Measurements from ENCODE around the gene CCDC88C. TPM values are rescaled to one million over a fixed set of nuclear protein-coding genes. Genes with fewer than 3 reads are reported as not detected.
A peak's percentile ranks its signal among the peaks of the same experiment; 100 is the strongest.

The CCDC88C gene
- polyA plus RNA-seq, 3 donors from 2014 or later: 19.5 to 58.2 (median 21.2) TPM

DNA sequence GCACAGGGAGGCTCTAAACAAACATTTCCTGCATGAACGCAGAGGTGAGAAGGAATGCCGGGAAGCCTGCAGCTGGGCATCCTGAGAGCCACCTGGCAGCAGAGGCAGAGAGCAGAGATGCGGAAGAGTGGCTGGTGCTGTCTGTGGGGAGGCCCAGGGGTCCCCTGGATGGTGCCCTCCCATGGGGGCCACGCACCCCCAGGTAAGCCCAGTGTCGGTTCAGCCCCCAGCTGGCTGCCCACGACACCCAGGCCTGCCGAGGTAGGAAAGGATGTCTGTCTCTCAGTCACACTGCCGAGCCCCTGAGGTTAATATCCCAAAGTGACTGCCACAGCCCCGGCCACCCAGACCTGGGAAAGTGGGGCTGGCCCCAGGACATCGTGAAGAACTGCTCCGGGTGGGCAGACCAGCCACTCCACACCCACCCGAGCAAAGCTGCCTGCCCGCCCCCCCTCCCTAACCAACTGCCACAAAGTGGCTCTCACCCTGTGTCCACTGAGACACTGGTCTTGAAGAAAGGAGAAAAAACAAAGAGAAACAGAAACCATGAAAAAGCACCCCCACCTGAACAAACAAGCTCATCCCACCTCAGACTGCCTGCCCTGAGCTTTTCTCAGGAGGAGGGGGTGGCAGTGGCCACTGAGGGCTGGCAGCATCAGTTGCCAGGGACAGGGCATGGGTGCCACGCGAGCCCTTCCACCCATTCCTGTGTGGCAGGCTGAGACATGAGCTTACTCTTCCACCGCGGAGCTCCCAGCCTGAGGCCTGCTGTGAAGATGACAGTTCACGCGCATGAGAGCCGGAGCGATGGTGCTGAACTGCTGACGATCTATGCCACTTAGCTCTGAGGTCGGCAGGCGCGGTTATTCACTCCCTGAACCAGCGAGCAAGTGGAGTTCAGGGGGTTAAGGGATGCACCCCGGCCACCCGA lies 40.8 kb downstream of the CCDC88C start:
- H3K27me3 Mint-ChIP-seq (ENCODE audit: low read depth in 3 of 3): peaks cover 2 to 23% (median 15%) of the 10 kb centered on the region in 3 donors
- peaks cover 0 to 6% (median 0%) of the 10 kb centered on the region in 3 donors for H3K36me3 Mint-ChIP-seq
- DNase-seq: peak; percentile 70 to 75 (median 73)
- peaks cover 99 to 100% of the 10 kb centered on the region in 2 donors for H3K4me1 Mint-ChIP-seq
- H3K27ac Mint-ChIP-seq: peak overlapping the region; percentile 97 to 99 (median 98)
- H3K9me3 Mint-ChIP-seq: no peaks in the 10 kb centered on the region
- peak overlapping the region; percentile 72 to 92 (median 84) for H3K4me3 Mint-ChIP-seq

DNA sequence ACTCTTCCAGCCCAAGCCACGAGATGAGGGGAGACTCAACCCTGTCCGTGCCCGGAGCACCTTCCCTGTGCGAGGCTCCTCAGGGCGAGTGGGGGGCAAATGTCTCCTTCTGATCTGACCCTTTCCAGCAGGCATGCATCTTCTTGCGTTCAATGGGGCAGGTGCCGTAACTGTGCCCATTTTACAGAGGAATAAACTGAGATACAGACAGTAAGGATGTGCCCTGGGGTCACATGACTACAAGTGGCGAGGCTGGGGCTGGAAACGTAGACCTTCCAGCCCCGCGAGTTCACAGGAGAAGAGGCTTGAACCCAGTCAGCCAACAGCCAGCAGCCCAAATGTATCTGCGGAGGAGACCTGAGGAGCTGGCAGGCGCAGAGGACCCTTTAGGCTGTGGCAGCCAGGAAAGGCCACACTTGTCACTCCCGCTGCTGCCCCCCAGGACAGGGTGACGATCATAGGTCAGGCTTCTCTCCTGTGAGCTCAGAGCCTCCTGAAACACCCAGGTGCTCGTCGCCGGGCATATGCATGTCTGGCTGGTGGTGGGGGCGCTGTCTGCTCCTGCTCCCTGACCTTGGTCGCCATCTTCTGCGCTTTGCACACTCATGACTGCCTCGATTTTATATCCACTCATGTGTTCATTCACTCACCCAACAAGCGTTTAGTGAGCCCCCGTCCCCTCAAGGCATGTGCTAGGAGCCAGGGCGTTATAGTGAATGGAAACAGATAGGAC lies 41.7 kb downstream of the CCDC88C start:
- Mint-ChIP-seq H3K9me3 (no peaks in the 10 kb centered on the region), H3K27ac (peak overlapping the region; percentile 97 to 99 (median 98)), H3K4me1 (peaks cover 99 to 100% of the 10 kb centered on the region in 2 donors), H3K36me3 (peaks cover 0 to 4% (median 0%) of the 10 kb centered on the region in 3 donors), H3K27me3 (ENCODE audit: low read depth in 3 of 3) (peaks cover 2 to 22% (median 15%) of the 10 kb centered on the region in 3 donors), H3K4me3 (peak overlapping the region; percentile 72 to 92 (median 84))
- DNase-seq: no peak

DNA sequence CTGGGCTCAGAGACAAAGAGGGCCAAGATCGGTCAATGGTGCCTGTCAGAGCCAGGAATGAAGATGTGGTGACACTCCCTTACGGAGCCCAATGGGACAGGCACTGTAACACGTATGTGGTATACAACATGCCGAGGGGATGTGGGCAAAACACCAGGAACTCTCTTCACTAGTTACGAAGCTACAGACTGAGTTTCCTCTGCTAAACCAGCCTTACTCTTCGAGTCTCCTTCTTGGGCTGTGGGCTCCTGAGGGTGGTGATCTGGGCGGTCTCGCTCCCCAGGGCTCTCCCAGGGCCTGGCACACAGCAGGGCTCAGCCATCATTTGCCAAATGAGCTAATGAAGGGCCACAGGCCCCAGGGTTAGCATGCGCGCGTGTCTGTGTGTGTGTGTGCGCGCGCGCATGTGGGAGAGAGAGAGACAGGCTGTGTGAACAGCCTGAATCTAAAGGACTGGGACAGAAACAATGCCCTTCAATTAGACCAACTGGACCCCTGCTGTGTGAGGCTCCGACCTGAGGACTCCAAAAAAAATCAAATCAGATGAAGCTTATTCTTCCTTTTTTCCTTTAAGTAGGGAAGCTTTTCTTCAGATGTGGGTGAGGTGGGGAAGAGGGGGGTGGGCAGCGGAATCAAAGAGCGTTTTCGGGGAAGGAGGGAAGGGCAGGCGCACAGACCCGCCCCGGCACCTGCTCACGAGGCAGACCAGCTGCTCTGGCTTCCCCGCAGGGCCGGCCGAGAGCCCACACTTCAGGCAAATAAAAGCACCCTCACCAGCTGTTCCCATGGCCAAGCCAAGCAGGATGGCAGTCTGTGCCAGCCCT lies 42.5 kb downstream of the CCDC88C start:
- peak; percentile 67 to 69 (median 68) for DNase-seq
- H3K27me3 Mint-ChIP-seq (ENCODE audit: low read depth in 3 of 3): peaks cover 2 to 20% (median 17%) of the 10 kb centered on the region in 3 donors
- peak overlapping the region; percentile 82 to 91 (median 84) for H3K4me3 Mint-ChIP-seq
- H3K36me3 Mint-ChIP-seq: peaks cover 0 to 4% (median 0%) of the 10 kb centered on the region in 3 donors
- H3K4me1 Mint-ChIP-seq: peaks cover 99 to 100% of the 10 kb centered on the region in 2 donors
- H3K27ac Mint-ChIP-seq: peak overlapping the region; percentile 97 to 99 (median 98)
- no peaks in the 10 kb centered on the region for H3K9me3 Mint-ChIP-seq

DNA sequence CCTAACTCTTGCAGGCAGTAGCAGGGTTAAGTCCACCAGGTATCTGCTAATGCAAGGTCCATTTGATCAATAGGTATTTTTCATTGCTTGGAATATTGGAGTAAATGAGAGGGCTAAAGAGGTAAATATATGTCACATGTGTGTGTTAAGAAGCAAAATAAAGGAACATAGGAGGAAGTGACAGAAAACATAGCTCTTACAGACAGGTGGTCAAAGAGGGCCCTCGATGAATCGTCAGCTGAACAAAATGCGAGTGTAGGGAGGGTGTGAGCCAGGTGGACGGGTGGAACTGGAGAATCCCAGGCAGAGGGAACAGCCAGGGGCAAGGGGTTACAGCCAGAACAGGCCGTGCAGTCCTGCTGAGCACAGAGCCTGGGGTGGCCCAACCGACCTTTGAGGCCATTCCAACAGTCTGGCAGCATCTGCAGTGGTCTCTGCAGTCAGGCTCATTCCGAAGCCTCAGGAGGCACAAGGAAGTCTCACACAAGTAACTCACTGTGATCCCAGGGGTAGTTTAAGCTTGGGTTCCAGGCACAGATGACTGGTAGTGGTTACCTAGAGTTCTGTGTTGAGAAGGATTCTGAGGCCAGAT lies 43.2 kb downstream of the CCDC88C start:
- Mint-ChIP-seq H3K27ac (peak overlapping the region; percentile 97 to 99 (median 98)), H3K4me1 (peaks cover 99 to 100% of the 10 kb centered on the region in 2 donors), H3K4me3 (peak overlapping the region; percentile 82 to 91 (median 84)), H3K27me3 (ENCODE audit: low read depth in 3 of 3) (peaks cover 2 to 22% (median 20%) of the 10 kb centered on the region in 3 donors), H3K36me3 (peaks cover 0 to 4% (median 0%) of the 10 kb centered on the region in 3 donors), H3K9me3 (no peaks in the 10 kb centered on the region)
- DNase-seq: no peak

DNA sequence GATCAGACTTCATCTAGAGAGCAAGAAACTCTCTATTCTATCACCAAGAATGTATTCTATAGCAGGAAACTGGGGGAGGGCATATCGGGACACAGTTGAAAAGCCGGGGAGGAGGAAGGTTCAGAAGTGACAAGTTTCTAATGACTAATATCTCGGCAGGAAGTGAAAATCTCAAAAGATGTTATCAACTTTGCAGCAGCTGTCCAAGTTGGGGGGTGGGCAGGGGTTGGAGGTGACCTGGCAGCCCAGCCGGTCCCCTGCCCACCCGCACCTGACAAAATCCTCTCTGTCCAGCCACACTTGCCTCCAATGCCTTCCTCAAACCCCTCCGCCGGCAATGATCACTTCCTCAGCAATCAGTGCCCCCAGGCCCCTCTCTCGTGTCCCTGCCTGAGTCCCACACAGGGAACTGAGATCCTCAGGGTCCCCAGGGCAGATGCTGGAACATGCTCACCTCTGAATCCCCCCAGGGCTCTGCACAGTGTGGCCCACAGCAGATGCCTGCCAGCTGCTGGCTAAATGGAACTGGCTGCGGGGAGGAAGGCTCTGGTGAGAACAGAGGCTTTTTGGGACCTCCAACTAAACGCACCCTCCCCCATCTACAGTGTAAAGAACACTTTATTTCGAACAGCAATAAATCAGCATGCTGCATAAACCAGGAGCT lies 43.9 kb downstream of the CCDC88C start:
- Mint-ChIP-seq H3K27ac (peak overlapping the region; percentile 97 to 99 (median 98)), H3K4me3 (peak overlapping the region; percentile 82 to 91 (median 84)), H3K36me3 (peaks cover 0 to 4% (median 0%) of the 10 kb centered on the region in 3 donors), H3K27me3 (ENCODE audit: low read depth in 3 of 3) (peaks cover 2 to 26% (median 20%) of the 10 kb centered on the region in 3 donors), H3K9me3 (no peaks in the 10 kb centered on the region), H3K4me1 (peaks cover 98 to 100% of the 10 kb centered on the region in 2 donors)
- DNase-seq: peak; percentile 60 to 68 (median 66)

DNA sequence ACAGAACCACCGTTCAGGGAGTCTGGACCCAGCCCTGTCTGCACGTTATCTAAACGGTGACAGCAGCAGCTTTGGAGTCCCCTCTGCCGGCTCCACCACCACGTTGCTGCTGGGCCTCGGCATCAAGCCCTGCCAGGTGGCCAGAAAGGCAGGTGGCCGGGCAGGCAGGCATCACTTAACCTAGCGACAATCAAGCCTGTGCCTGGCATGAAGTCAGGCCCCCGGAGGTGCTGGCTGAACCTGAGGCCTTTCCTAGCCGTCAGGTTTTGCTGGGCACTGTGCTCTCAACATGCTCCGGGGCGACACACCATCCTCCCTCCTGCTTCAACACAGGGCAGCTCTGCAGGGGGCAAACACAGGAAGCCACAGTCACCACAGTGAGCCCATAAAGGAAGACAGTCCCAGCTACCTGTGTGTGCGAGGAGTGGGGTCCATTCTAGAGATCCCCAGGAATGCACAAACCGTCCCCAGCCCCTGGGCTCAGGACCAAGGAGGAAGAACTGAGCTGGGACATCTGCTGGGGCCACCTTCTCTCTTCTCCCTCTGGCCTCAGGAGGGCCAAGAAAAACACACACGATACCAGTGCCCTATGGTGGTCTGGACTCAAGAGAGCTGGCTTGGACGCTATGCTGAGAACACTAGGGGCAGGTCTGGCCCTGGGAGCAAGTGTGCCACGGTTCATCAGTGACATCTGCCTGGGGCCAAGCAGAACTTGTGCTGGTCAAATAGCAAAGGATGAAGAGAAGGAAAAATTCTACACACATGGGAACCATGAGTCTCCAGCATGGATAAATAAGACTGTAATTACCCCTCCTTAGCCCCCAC lies 44.7 kb downstream of the CCDC88C start:
- Mint-ChIP-seq H3K36me3 (peaks cover 0 to 4% (median 0%) of the 10 kb centered on the region in 3 donors), H3K4me3 (peak overlapping the region; percentile 82 to 91 (median 84)), H3K4me1 (peaks cover 98 to 100% of the 10 kb centered on the region in 2 donors), H3K27ac (peak overlapping the region; percentile 97 to 99 (median 98)), H3K9me3 (no peaks in the 10 kb centered on the region), H3K27me3 (ENCODE audit: low read depth in 3 of 3) (peaks cover 2 to 24% (median 17%) of the 10 kb centered on the region in 3 donors)
- peak; percentile 69 to 72 (median 70) for DNase-seq

DNA sequence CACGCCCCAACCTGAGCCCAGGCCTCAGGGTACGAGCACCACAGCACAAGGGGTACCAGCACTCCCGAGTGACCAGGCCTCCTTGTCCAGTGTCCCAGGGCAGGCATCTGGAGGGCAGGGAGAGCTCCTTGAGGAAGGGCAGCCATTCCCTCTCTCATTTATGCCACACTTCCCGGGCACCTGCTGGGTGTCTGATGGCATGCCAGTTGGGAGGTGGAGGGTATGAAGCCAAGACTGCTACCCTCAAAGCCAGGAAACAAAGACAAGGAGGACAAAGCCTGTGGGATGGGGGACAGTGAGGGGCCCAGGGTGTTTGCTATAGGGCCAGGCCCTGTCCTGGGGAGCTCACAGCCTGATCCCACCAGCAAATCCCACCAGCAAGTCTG lies 45.6 kb downstream of the CCDC88C start:
- Mint-ChIP-seq H3K27ac (peak overlapping the region; percentile 97 to 99 (median 98)), H3K27me3 (ENCODE audit: low read depth in 3 of 3) (peaks cover 2 to 21% (median 14%) of the 10 kb centered on the region in 3 donors), H3K4me3 (peak overlapping the region; percentile 82 to 91 (median 84)), H3K36me3 (peaks cover 0 to 4% (median 0%) of the 10 kb centered on the region in 3 donors), H3K4me1 (peaks cover 98 to 100% of the 10 kb centered on the region in 2 donors), H3K9me3 (no peaks in the 10 kb centered on the region)
- no peak for DNase-seq

DNA sequence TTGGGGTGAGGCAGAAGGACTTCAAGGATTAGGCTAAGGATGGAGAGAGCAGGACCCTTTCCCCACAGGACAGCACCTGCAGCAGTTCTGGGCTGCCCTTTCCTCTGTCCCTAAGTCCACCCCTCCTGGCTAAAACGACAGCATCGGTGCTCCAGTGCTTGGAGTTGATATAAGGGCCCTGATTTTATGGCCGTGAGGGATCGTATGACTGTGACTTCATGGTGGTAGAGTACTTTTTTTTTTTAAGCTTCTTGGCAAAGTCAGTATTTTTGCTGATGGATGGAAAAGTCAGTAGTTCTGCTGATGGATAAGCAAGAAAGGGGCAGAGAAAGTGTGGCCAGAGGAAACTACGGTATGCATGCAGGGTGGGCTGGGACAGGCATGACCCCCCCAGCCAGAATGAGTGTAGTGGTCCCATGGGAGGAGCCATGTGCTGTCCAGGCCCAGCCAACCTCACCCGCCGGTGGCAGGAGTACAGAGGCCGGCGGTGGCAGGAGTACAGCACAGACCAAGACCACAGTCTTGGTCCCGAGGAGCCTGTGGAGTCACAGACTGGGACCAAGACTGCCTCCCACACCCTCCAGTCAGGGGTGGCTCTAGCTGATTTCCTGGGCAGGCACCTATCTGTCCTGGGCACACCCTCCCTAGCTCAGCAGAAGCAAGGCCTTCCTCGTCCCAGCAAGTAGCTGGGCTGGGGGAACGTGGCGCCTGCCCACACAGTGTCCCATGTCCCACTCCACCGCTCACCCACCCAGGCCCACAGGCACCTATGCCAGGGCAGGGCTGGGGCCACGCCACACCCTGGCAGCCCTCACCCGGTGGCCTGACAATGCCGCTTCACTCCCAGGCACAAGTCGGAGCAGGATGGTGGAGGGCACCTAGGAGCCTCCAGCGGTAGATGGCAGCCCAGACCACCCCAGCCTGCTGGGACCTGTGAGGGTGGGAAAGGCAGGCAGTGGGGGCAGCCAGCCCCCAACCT lies 46.3 kb downstream of the CCDC88C start:
- H3K27me3 Mint-ChIP-seq (ENCODE audit: low read depth in 3 of 3): peaks cover 2 to 17% (median 13%) of the 10 kb centered on the region in 3 donors
- peaks cover 0 to 4% (median 0%) of the 10 kb centered on the region in 3 donors for H3K36me3 Mint-ChIP-seq
- peak overlapping the region; percentile 96 to 99 (median 98) for H3K27ac Mint-ChIP-seq
- H3K4me1 Mint-ChIP-seq: peaks cover 98 to 100% of the 10 kb centered on the region in 2 donors
- peak overlapping the region; percentile 44 to 86 (median 79) for H3K4me3 Mint-ChIP-seq
- no peaks in the 10 kb centered on the region for H3K9me3 Mint-ChIP-seq
- no peak for DNase-seq

DNA sequence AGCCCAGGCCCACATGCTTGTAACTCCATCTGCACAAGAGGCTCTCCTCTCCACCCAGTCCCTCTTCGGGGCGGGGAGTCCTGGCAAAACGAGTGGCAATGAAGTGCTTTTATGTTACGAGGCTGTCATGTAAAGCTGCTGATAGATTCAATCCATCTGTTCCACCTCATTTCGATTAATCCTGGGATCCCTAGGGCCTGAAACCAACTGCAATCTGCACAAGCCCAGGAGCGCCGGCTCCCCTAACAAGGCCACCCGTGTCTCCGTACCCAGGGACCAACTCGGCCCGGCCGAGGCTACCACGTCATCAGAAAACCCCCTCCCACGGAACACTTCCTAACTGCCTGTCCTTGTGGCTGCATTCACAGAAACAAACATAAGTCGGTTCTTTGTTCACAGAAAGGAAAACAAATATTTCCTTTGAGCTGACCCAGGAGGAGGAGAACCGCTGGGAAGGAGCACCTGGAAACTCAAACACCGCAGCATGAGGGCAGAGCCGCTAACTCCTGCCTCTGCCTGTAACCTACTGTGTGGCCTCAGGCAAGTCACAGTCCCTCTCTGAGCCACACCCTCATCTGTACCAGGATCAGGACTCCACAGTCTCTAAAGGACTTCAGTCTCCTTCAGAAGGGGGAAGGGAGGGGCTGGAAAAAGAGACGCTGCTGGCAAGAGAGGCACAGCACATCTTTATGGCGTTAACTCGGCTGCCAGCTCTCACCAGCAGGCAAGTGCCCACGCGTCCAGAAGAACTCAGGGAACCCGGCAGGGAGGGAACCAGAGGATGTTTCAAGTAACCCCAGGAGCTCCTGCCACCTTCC lies 47.8 kb downstream of the CCDC88C start:
- Mint-ChIP-seq H3K27ac (peak overlapping the region; percentile 90 to 99 (median 96)), H3K36me3 (peaks cover 0 to 4% (median 0%) of the 10 kb centered on the region in 3 donors), H3K4me1 (peaks cover 98 to 100% of the 10 kb centered on the region in 2 donors), H3K9me3 (no peaks in the 10 kb centered on the region), H3K27me3 (ENCODE audit: low read depth in 3 of 3) (peaks cover 0 to 15% (median 10%) of the 10 kb centered on the region in 3 donors), H3K4me3 (peak overlapping the region; percentile 36 to 84 (median 64))
- no peak for DNase-seq

All from immature natural killer cell (primary cell).